H1 (cell line): ENCODE results near the gene NTN4. TPM values are rescaled to one million over a fixed set of nuclear protein-coding genes. Genes with fewer than 3 reads are reported as not detected.

ENCODE experiments used
- CTCF ChIA-PET: fragments of 300-600 bp; sonication (Branson Sonifier 250); formaldehyde crosslinking; loops from one replicate; lab custom pipeline; 2021; ENCODE audit not compliant: partially characterized antibody; lab: Charles Lee
- POLR2A ChIA-PET: fragments of 300-600 bp; sonication (Branson Sonifier 250); formaldehyde crosslinking; loops from one replicate; lab custom pipeline; 2021; ENCODE audit warnings: inconsistent platforms; ENCODE audit not compliant: partially characterized antibody; lab: Charles Lee
- DNase-seq, 2 experiments: peaks; one replicate each; pipeline versions ENCODE4 v3.0.0 to v3.0.0-alpha.2; 2010 to 2022; ENCODE audit warnings: low spot score in 2 of 2, low read depth in 1 of 2, mixed read lengths in 1 of 2
- FAIRE-seq: peaks from 2 replicates; lab custom pipeline; 2011; peaks lifted over from hg19 to GRCh38; lab: Jason Lieb, UNC
- H2AFZ ChIP-seq: 2 replicates; pipeline ENCODE4 v1.8.1; 2012; ENCODE audit warnings: low read length, inconsistent platforms
- H2AK5ac ChIP-seq: 2 replicates; pipeline ENCODE4 v1.6.1; 2013; ENCODE audit warnings: low read depth, low read length
- H2BK120ac ChIP-seq: replicated peaks from 2 replicates; pipeline ENCODE3; 2013; ENCODE audit warnings: low read depth, low read length, inconsistent platforms
- H2BK12ac ChIP-seq: 2 replicates; pipeline ENCODE4 v1.6.1; 2013; ENCODE audit warnings: low read depth, low read length
- H2BK15ac ChIP-seq: 2 replicates; pipeline ENCODE4 v1.6.1; 2013; ENCODE audit warnings: low read length
- H2BK20ac ChIP-seq: 2 replicates; pipeline ENCODE4 v1.6.1; 2013; ENCODE audit warnings: low read length
- H2BK5ac ChIP-seq: 2 replicates; pipeline ENCODE4 v1.6.1; 2013; ENCODE audit warnings: low read depth, low read length
- H3K14ac ChIP-seq: 2 replicates; pipeline ENCODE4 v1.6.1; 2013; ENCODE audit warnings: inconsistent platforms; ENCODE audit not compliant: insufficient read length
- H3K18ac ChIP-seq: 2 replicates; pipeline ENCODE4 v1.6.1; 2013; ENCODE audit warnings: low read length; ENCODE audit errors: extremely low read depth
- H3K23ac ChIP-seq: 2 replicates; pipeline ENCODE4 v1.6.1; 2013; ENCODE audit warnings: inconsistent platforms; ENCODE audit not compliant: insufficient read length
- H3K23me2 ChIP-seq: 2 replicates; pipeline ENCODE4 v1.6.1; 2013; ENCODE audit warnings: low read depth, low read length
- H3K27ac ChIP-seq: 2 replicates; pipeline ENCODE4 v1.6.1; 2011; ENCODE audit warnings: low read depth, low read length, inconsistent platforms
- H3K27me3 ChIP-seq, 4 experiments: replicated peaks in 1 of 4; 1 replicate in 1 of 4; 2 replicates in 3 of 4; pipeline versions ENCODE4 v1.6.1 to v1.8.1; 2011 to 2013; ENCODE audit warnings: low read length in 3 of 4, mild to moderate bottlenecking in 3 of 4, inconsistent platforms in 2 of 4, mixed read lengths in 2 of 4, moderate library complexity in 1 of 4; ENCODE audit not compliant: control insufficient read depth in 3 of 4, insufficient read depth in 3 of 4; ENCODE audit errors: extremely low read depth in 1 of 4
- H3K36me3 ChIP-seq, 4 experiments: 2 replicates each; pipeline versions ENCODE4 v1.6.1 to v1.8.1; 2011 to 2013; ENCODE audit warnings: mild to moderate bottlenecking in 4 of 4, low read length in 3 of 4, moderate library complexity in 2 of 4, control low read depth in 1 of 4, inconsistent platforms in 1 of 4; ENCODE audit not compliant: insufficient read depth in 4 of 4, control insufficient read depth in 2 of 4
- H3K4ac ChIP-seq: replicated peaks from 2 replicates; pipeline ENCODE3; 2013; ENCODE audit warnings: low read length, low read depth, mixed read lengths, inconsistent platforms; ENCODE audit not compliant: insufficient read length
- H3K4me1 ChIP-seq, 4 experiments: replicated peaks in 1 of 4; 1 replicate in 1 of 4; 2 replicates in 3 of 4; pipeline versions ENCODE4 v1.6.1 to v1.8.1; 2011 to 2013; ENCODE audit warnings: low read length in 3 of 4, inconsistent platforms in 2 of 4, mixed read lengths in 1 of 4; ENCODE audit not compliant: insufficient read depth in 4 of 4, control insufficient read depth in 3 of 4
- H3K4me2 ChIP-seq, 2 experiments: 2 replicates each; pipeline versions ENCODE4 v1.6.1 to v1.8.1; 2011 to 2013; ENCODE audit warnings: low read depth in 2 of 2, low read length in 2 of 2, control low read depth in 1 of 2, inconsistent platforms in 1 of 2, mild to moderate bottlenecking in 1 of 2; ENCODE audit not compliant: insufficient read depth in 1 of 2
- H3K4me3 ChIP-seq, 4 experiments: fragments of 200-600, 300-600 bp in 1 of 4; sonication (generic), shearing (Covaris generic), sonication (Bioruptor Twin) in 1 of 4; 2 replicates each; pipeline versions ENCODE4 v1.5.1 to v1.8.1; 2011 to 2016; ENCODE audit warnings: low read length in 4 of 4, low read depth in 3 of 4, control low read depth in 2 of 4, inconsistent platforms in 2 of 4, mild to moderate bottlenecking in 2 of 4, mixed read lengths in 1 of 4, moderate library complexity in 1 of 4; ENCODE audit not compliant: insufficient read depth in 2 of 4; ENCODE audit errors: extremely low read depth in 1 of 4
- H3K56ac ChIP-seq: replicated peaks from 2 replicates; pipeline ENCODE3; 2013; ENCODE audit warnings: low read depth, mild to moderate bottlenecking, mixed read lengths, low read length, inconsistent platforms; ENCODE audit not compliant: insufficient read length
- H3K79me1 ChIP-seq: 2 replicates; pipeline ENCODE4 v1.6.1; 2013; ENCODE audit warnings: low read depth, low read length, control low read depth
- H3K79me2 ChIP-seq, 2 experiments: 2 replicates each; pipeline versions ENCODE4 v1.6.1 to v1.8.1; 2012 to 2013; ENCODE audit warnings: low read length in 2 of 2, mild to moderate bottlenecking in 2 of 2, inconsistent platforms in 1 of 2; ENCODE audit not compliant: insufficient read depth in 2 of 2, control insufficient read depth in 1 of 2
- H3K9ac ChIP-seq, 4 experiments: replicated peaks in 1 of 4; 1 replicate in 1 of 4; 2 replicates in 3 of 4; pipeline versions ENCODE4 v1.6.1 to v1.8.1; 2011 to 2013; ENCODE audit warnings: low read depth in 3 of 4, low read length in 3 of 4, control low read depth in 2 of 4, mild to moderate bottlenecking in 2 of 4, moderate library complexity in 2 of 4, inconsistent platforms in 1 of 4; ENCODE audit errors: extremely low read depth in 1 of 4
- H3K9me3 ChIP-seq, 2 experiments: 2 replicates each; pipeline versions ENCODE4 v1.6.1 to v1.8.1; 2012 to 2013; ENCODE audit warnings: mild to moderate bottlenecking in 2 of 2, moderate library complexity in 2 of 2, control low read depth in 1 of 2, inconsistent platforms in 1 of 2, low read depth in 1 of 2, low read length in 1 of 2, mixed read lengths in 1 of 2; ENCODE audit not compliant: insufficient read depth in 2 of 2
- H4K20me1 ChIP-seq, 2 experiments: replicated peaks in 1 of 2; 2 replicates each; pipeline versions ENCODE3 to v1.8.1; 2011 to 2013; ENCODE audit warnings: inconsistent platforms in 2 of 2, low read length in 2 of 2, mild to moderate bottlenecking in 1 of 2; ENCODE audit not compliant: insufficient read depth in 2 of 2, control insufficient read depth in 1 of 2
- H4K5ac ChIP-seq: 2 replicates; pipeline ENCODE4 v1.6.1; 2013; ENCODE audit warnings: low read length, low read depth, mixed read lengths, inconsistent platforms; ENCODE audit not compliant: insufficient read length
- H4K8ac ChIP-seq: 2 replicates; pipeline ENCODE4 v1.8.0; 2013; ENCODE audit warnings: mild to moderate bottlenecking, moderate library complexity, low read length, inconsistent platforms; ENCODE audit not compliant: insufficient read depth; ENCODE audit errors: extremely low read depth
- H4K91ac ChIP-seq: replicated peaks from 2 replicates; pipeline ENCODE3; 2013; ENCODE audit warnings: low read length, mixed read lengths, inconsistent platforms; ENCODE audit not compliant: insufficient read length
- HDAC2 ChIP-seq, 2 experiments: fragments of 300-600 bp in 1 of 2; sonication (generic) in 1 of 2; IDR thresholded peaks; 2 replicates each; pipeline ENCODE4 v1.6.1; 2011 to 2012; ENCODE audit warnings: low read depth in 2 of 2, low read length in 2 of 2, mild to moderate bottlenecking in 2 of 2, moderate library complexity in 2 of 2, borderline replicate concordance in 1 of 2, inconsistent platforms in 1 of 2
- JUND ChIP-seq: IDR thresholded peaks from 2 replicates; pipeline ENCODE4 v1.6.1; 2011; ENCODE audit warnings: mild to moderate bottlenecking, improper control_type of control experiment, low read length
- WGBS, 2 experiments: shearing (Covaris generic) in 1 of 2; methylation state at CpG; one replicate each; pipeline versions ENCODE4 v1.1.6 to v1.1.7; 2013 to 2015; ENCODE audit warnings: low lambda C conversion rate in 2 of 2, mixed read lengths in 2 of 2, inconsistent platforms in 1 of 2, low coverage in 1 of 2, missing lambda C conversion rate in 1 of 2; ENCODE audit not compliant: insufficient replicate concordance in 2 of 2, insufficient coverage in 1 of 2, insufficient read length in 1 of 2; ENCODE audit errors: extremely low coverage in 1 of 2, missing lambda C conversion rate in 1 of 2; 5-methylcytosine and 5-hydroxymethylcytosine counted together
- polyA plus RNA-seq, 7 experiments: library from polyadenylated mRNA; depleted of rRNA in 3 of 7; stranded (reverse) in 5 of 7; unstranded in 2 of 7; fragments of >200 nt in 5 of 7; fragments of 200-250 nt in 2 of 7; gene quantifications; 1 replicate in 5 of 7; 2 replicates in 1 of 7; 4 replicates in 1 of 7; pipeline versions ENCODE4 v1.2.1 to v1.2.3, GENCODE V29; 2011 to 2013; ENCODE audit warnings: missing spikeins in 2 of 7, mixed read lengths in 2 of 7
- total RNA-seq: library from RNA; stranded (reverse); fragmentation: NEBNext Ultra II Directional; extraction: Animal tissue kit (Norgen Biotek cat#: 25700); gene quantifications from 2 replicates; pipeline ENCODE4 v1.2.1, GENCODE V29; 2021

NTN4 gene
- total and polyA plus RNA-seq, 2 of the 8 experiments (the other 6 are each of a cell fraction or from before 2014, with no cell fraction given), result 0.74 to 1.3 TPM

- no peak for FAIRE-seq
- Histone ChIP-seq H4K5ac (no peak overlapping the region), H4K20me1 (no peaks in the 10 kb centered on the region), H3K23ac (no peak overlapping the region), H3K23me2 (no peaks in the 10 kb centered on the region), H3K27me3 (no peaks in the 10 kb centered on the region), H3K4me2 (no peak overlapping the region), H3K79me2 (no peaks in the 10 kb centered on the region), H2BK12ac (no peak overlapping the region), H3K27ac (no peak overlapping the region), H3K36me3 (no peaks in the 10 kb centered on the region), H3K4me3 (no peak overlapping the region), H2BK5ac (no peak overlapping the region), H3K4ac (no peak overlapping the region), H4K91ac (no peak overlapping the region), H2BK120ac (no peak overlapping the region), H3K9ac (no peak overlapping the region), H4K8ac (no peak overlapping the region), H2BK20ac (no peak overlapping the region), H3K14ac (no peak overlapping the region), H3K56ac (no peak overlapping the region), H3K79me1 (no peaks in the 10 kb centered on the region), H3K9me3 (no peaks in the 10 kb centered on the region), H2BK15ac (no peak overlapping the region)
- 83% methylated on average over 5 of the region's 5 CpGs; no CpG with 5 or more reads in 1 of the 2 experiments for WGBS, 2 experiments
- ChIA-PET CTCF (no interaction called here), POLR2A (no interaction called here)
- TF ChIP-seq HDAC2 (IDR thresholded peaks at IDR 0.05; ENCODE audit: borderline replicate concordance in 1 of 2, low read depth in 2 of 2, low read length in 2 of 2), result no peak
- 0 out of 2 replicates have a peak, but pooled peaks have one; percentile 13 for TF ChIP-seq JUND
- TF ChIP-seq, all 59 proteins: peak for 1
- Histone ChIP-seq H3K4me1 (no peaks in the 10 kb centered on the region), H2AK5ac (no peak overlapping the region), H2AFZ (no peak overlapping the region), H3K18ac (no peak overlapping the region)
- DNase-seq, result no peak
Measured at GRCh38 chr12:95802482-95803270, 12.1 kb upstream of the NTN4 start.
